Activated naive CD4-positive, alpha-beta T cell treated with anti-CD3 and anti-CD28 coated beads for 36 hours (primary cell): ENCODE measurements around the gene PDK1. TPM values are rescaled to one million over a fixed set of nuclear protein-coding genes. Genes with fewer than 3 reads are reported as not detected.
"Not testable (repeated sequence)": the region's sequence is repeated elsewhere in the genome, so short reads cannot be mapped to it uniquely, and the experiment has no call there.

ENCODE experiments used
- CTCF ChIA-PET: fragments of 350-600 bp; sonication (Branson Sonifier 250); formaldehyde crosslinking; loops from one replicate; lab custom pipeline; 2021; ENCODE audit warnings: antibody characterized with exemption; lab: Charles Lee
- DNase-seq: peaks from one replicate; pipeline ENCODE4 v3.0.0-alpha.2; 2020
- H3K27ac Mint-ChIP-seq: one replicate; pipeline ENCODE4 v1.8.0; 2021; ENCODE audit warnings: mild to moderate bottlenecking, mixed read lengths
- H3K27me3 Mint-ChIP-seq: one replicate; pipeline ENCODE4 v1.8.0; 2021; ENCODE audit warnings: low read depth, mixed read lengths
- H3K36me3 Mint-ChIP-seq: one replicate; pipeline ENCODE4 v1.8.0; 2021; ENCODE audit warnings: low read depth, mixed read lengths
- H3K4me1 Mint-ChIP-seq: one replicate; pipeline ENCODE4 v1.8.0; 2021; ENCODE audit warnings: low read depth, mixed read lengths
- H3K4me3 Mint-ChIP-seq: one replicate; pipeline ENCODE4 v1.8.0; 2021; ENCODE audit warnings: mild to moderate bottlenecking, moderate library complexity, mixed read lengths
- H3K9me3 Mint-ChIP-seq: one replicate; pipeline ENCODE4 v1.8.0; 2021; ENCODE audit warnings: mixed read lengths
- intact Hi-C: fragments of 100-400 bp; cut with micrococcal nuclease; formaldehyde crosslinking; loops from one replicate; pipeline ENCODE4 v1.15.1; 2023
- total RNA-seq, 2 experiments: library from RNA; stranded (reverse); gene quantifications; one replicate each; pipeline ENCODE4 v1.2.3, GENCODE V29; 2021

PDK1 gene
- total RNA-seq, 2 experiments from 2014 or later = 31.9 to 35.3 TPM

- peaks cover 21% of the 10 kb centered on the region for H3K9me3 Mint-ChIP-seq
- H3K36me3 Mint-ChIP-seq = peaks cover 39% of the 10 kb centered on the region
- no peak overlapping the region for H3K4me3 Mint-ChIP-seq
- no peak for DNase-seq
- CTCF ChIA-PET = no interaction called here
- intact Hi-C loops = no loop called here
- H3K27ac Mint-ChIP-seq = no peak overlapping the region
- peaks cover 1% of the 10 kb centered on the region for H3K4me1 Mint-ChIP-seq
- no peaks in the 10 kb centered on the region for H3K27me3 Mint-ChIP-seq
Observed at GRCh38 chr2:172533687-172534086, 22.2 kb upstream of the PDK1 start.

DNA sequence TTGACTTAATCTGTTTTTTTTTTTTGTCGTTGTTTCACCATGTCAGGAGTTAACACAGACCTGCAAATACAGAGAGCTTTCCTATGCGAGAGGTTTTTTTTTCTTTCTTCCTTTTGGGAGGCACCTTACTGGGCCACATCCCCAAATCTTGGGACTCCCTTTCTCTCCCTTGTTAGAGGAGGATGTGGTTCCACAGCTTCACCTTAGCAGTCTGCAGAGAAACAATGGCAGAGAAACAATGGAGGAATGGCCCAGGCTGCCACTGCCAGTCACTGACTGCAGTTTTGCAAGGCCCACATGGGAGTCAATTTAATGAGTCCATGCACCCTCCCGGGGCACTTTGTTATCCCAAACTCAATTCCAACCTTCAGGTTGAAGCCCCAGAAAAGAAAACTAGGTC, 20.8 kb upstream of the PDK1 start:
- H3K4me1 Mint-ChIP-seq = peaks cover 1% of the 10 kb centered on the region
- peaks cover 25% of the 10 kb centered on the region for H3K9me3 Mint-ChIP-seq
- H3K27me3 Mint-ChIP-seq = no peaks in the 10 kb centered on the region
- no peak for DNase-seq
- peaks cover 36% of the 10 kb centered on the region for H3K36me3 Mint-ChIP-seq
- CTCF ChIA-PET = no interaction called here
- H3K4me3 Mint-ChIP-seq = no peak overlapping the region
- intact Hi-C loops = no loop called here
- no peak overlapping the region for H3K27ac Mint-ChIP-seq

DNA sequence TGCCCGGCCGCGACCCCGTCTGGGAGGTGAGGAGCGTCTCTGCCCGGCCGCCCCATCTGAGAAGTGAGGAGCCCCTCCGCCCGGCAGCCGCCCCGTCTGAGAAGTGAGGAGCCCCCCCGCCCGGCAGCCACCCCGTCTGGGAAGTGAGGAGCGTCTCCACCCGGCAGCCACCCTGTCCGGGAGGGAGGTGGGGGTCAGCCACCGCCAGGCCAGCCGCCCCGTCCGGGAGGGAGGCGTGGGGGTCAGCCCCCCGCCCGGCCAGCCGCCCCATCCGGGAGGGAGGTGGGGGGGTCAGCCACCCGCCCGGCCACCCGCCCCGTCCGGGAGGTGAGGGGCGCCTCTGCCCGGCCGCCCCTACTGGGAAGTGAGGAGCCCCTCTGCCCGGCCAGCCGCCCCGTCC, 18.0 kb upstream of the PDK1 start:
- peaks cover 27% of the 10 kb centered on the region for H3K9me3 Mint-ChIP-seq
- intact Hi-C loops, H3K4me1 Mint-ChIP-seq, H3K27ac Mint-ChIP-seq, H3K4me3 Mint-ChIP-seq, H3K27me3 Mint-ChIP-seq, DNase-seq, CTCF ChIA-PET: not testable (repeated sequence)
- H3K36me3 Mint-ChIP-seq = peaks cover 28% of the 10 kb centered on the region

GRCh38 chr2:172539767-172540166, 16.1 kb upstream of the PDK1 start:
- Mint-ChIP-seq H3K27ac (no peak overlapping the region), H3K4me1 (no peaks in the 10 kb centered on the region), H3K4me3 (no peak overlapping the region), H3K9me3 (peaks cover 24% of the 10 kb centered on the region), H3K36me3 (peaks cover 34% of the 10 kb centered on the region), H3K27me3 (no peaks in the 10 kb centered on the region)
- intact Hi-C loops = no loop called here
- CTCF ChIA-PET = no interaction called here
- no peak for DNase-seq

DNA sequence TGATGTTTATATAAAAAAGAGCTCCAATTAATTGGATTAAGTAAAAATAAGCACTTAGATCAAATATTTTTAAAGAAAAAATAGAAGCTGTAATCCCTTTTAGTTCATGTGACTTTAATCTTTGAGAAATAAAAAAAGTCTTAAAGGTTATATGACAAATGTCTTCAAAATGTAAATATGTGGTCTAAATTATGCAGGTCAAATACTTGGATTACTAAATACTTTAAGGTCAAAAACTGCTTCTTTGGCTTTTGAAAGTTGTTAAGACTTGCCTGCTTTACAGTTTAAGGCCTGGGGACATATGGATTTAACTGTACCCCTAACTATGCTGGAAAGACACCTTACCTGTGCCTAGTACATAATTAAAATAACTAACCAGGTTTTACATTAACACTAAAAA, 15.5 kb upstream of the PDK1 start:
- Mint-ChIP-seq H3K4me3 (no peak overlapping the region), H3K27me3 (no peaks in the 10 kb centered on the region), H3K27ac (no peak overlapping the region), H3K36me3 (peaks cover 29% of the 10 kb centered on the region), H3K9me3 (peaks cover 23% of the 10 kb centered on the region), H3K4me1 (no peaks in the 10 kb centered on the region)
- CTCF ChIA-PET = interaction anchor here (0.6 to 0.7 kb wide), 4 partner anchors 9 to 117 kb away, joined by 4 to 6 read pairs (median 5); no protein-coding TSS in a partner anchor
- intact Hi-C loops = no loop called here
- no peak for DNase-seq

DNA sequence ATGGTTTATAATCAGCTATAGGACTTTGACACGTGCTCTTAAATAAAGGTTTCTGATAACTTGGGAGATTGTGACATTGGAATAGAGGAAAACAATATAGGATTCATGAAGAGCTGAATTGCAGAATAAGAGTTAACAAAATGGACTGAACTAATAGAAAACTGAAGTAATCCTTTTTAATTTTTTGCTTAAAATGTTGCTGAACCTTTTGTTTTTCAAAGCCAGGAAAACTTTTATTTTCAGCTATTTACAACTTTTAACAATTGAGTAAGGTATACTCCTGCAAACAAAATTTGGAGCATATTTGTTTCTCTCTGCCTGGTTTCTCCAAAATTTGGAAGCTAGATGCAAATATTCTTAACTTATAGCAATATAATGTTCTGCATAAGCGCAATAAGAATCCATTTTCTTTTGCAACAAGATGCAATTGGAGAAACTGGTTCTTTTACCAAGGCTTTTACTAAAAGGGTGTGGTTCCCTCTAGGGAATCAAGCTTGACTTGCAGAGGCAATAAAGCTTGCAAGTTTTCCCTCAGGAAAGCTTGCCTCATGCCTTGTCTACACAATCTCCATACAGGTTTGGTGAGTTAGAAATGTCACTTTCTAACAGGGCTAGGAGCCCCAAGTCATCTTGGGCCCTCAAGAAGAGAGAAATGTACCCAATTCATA, 10.3 kb upstream of the PDK1 start:
- no peaks in the 10 kb centered on the region for H3K27me3 Mint-ChIP-seq
- H3K4me1 Mint-ChIP-seq = peaks cover 14% of the 10 kb centered on the region
- H3K4me3 Mint-ChIP-seq = no peak overlapping the region
- DNase-seq = no peak
- intact Hi-C loops = no loop called here
- peaks cover 24% of the 10 kb centered on the region for H3K9me3 Mint-ChIP-seq
- CTCF ChIA-PET = no interaction called here
- H3K27ac Mint-ChIP-seq = no peak overlapping the region
- H3K36me3 Mint-ChIP-seq = peaks cover 26% of the 10 kb centered on the region

- intact Hi-C loops = no loop called here
- peaks cover 14% of the 10 kb centered on the region for H3K9me3 Mint-ChIP-seq
- H3K4me1 Mint-ChIP-seq = peaks cover 34% of the 10 kb centered on the region
- CTCF ChIA-PET = no interaction called here
- no peak overlapping the region for H3K4me3 Mint-ChIP-seq
- DNase-seq = no peak
- no peak overlapping the region for H3K27ac Mint-ChIP-seq
- H3K27me3 Mint-ChIP-seq = no peaks in the 10 kb centered on the region
- peaks cover 18% of the 10 kb centered on the region for H3K36me3 Mint-ChIP-seq
Observed at GRCh38 chr2:172549131-172549530, 6.8 kb upstream of the PDK1 start.

DNA sequence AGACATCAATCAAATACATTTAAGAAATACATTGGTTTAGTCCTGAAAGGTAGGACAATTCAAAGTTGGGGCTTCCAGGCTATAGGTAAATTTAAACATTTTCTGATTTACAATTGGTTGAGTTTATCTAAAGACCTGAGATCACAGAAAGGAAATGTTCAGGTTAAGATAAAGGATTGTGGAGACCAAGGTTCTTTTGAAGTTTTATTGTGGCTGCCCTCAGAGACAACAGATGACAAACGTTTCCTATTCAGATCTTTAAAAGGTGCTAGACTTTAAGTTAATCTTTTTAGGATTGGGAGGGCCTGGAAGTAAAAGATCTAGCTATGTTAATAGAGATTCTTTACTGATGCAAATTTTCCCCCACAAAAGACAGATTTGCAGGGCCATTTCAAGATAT, 6.1 kb upstream of the PDK1 start:
- H3K27me3 Mint-ChIP-seq, DNase-seq, CTCF ChIA-PET, H3K27ac Mint-ChIP-seq, H3K4me3 Mint-ChIP-seq: not testable (repeated sequence)
- Mint-ChIP-seq H3K9me3 (peaks cover 11% of the 10 kb centered on the region), H3K36me3 (peaks cover 13% of the 10 kb centered on the region), H3K4me1 (peaks cover 39% of the 10 kb centered on the region)
- intact Hi-C loops = loop anchor here (10.0 kb wide), 1 partner anchor 655 kb away; the partner anchor contains the start of gene SLC25A12

GRCh38 chr2:172550419-172550818, 5.5 kb upstream of the PDK1 start:
- Mint-ChIP-seq H3K27me3 (no peaks in the 10 kb centered on the region), H3K4me1 (peaks cover 42% of the 10 kb centered on the region), H3K36me3 (peaks cover 13% of the 10 kb centered on the region), H3K4me3 (no peak overlapping the region), H3K27ac (no peak overlapping the region), H3K9me3 (peaks cover 9% of the 10 kb centered on the region)
- DNase-seq = no peak
- intact Hi-C loops = loop anchor here (10.0 kb wide), 1 partner anchor 656 kb away; the partner anchor contains the start of gene SLC25A12
- CTCF ChIA-PET = no interaction called here

- Mint-ChIP-seq H3K27ac (no peak overlapping the region), H3K4me1 (peaks cover 42% of the 10 kb centered on the region), H3K36me3 (peaks cover 13% of the 10 kb centered on the region), H3K4me3 (no peak overlapping the region), H3K27me3 (no peaks in the 10 kb centered on the region), H3K9me3 (peaks cover 9% of the 10 kb centered on the region)
- intact Hi-C loops = loop anchor here (10.0 kb wide), 1 partner anchor 656 kb away; the partner anchor contains the start of gene SLC25A12
- DNase-seq = no peak
- CTCF ChIA-PET = no interaction called here
Observed at GRCh38 chr2:172551271-172551670, 4.6 kb upstream of the PDK1 start.

GRCh38 chr2:172552547-172553291, 3.2 kb upstream of the PDK1 start:
- DNase-seq = no peak
- H3K4me3 Mint-ChIP-seq = no peak overlapping the region
- no peak overlapping the region for H3K27ac Mint-ChIP-seq
- H3K27me3 Mint-ChIP-seq = no peaks in the 10 kb centered on the region
- CTCF ChIA-PET = interaction anchor here (0.5 kb wide), 1 partner anchor 12 kb away, joined by 4 read pairs; no protein-coding TSS in a partner anchor
- intact Hi-C loops = loop anchor here (10.0 kb wide), 1 partner anchor 658 kb away; the partner anchor contains the start of gene SLC25A12
- H3K4me1 Mint-ChIP-seq = peaks cover 48% of the 10 kb centered on the region
- H3K36me3 Mint-ChIP-seq = peaks cover 8% of the 10 kb centered on the region
- peaks cover 3% of the 10 kb centered on the region for H3K9me3 Mint-ChIP-seq

DNA sequence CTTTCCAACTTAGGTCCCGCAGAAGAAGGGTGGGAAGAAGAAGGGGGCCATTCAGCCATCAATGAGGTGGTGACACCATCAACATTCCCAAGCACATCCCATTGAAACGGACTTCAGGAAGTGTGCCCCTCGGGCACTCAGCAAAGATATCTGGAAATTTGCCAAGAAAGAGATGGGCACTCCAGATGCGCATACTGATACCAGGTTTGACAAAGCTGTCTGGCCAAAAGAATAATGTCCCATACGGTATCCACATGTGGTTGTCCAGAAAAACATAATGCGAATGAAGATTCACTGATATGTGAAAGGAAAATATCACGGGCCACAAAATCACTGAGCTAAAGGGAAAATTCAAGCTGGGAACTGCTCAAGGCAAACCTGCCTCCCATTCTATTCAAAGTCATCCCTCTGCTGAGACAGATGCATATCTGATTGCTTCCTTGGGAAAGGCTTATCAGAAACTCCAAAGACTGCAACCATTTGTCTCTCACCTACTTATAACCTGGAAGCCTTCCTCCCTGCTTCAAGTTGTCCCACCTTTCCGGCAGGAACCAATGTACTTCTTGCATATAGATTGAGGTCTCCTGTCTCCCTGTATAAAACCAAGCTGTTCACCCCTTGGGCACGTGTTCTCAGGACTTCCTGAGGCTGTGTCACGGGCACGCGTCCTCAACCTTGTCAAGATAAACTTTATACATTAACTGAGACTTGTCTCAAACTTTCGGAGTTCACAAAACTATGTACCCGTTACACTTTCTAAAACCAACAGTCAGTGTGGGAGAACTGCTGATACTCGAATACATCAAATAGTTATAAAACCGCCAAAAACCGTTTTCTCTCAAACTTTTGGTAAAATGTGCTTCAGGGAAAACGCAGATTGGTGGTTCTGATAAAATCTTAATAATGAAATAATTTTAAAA, 1.3 kb upstream of the PDK1 start:
- Mint-ChIP-seq H3K4me3 (peak overlapping the region; percentile 57), H3K9me3 (no peaks in the 10 kb centered on the region), H3K36me3 (peaks cover 11% of the 10 kb centered on the region), H3K27ac (peak overlapping the region; percentile 16), H3K4me1 (peaks cover 59% of the 10 kb centered on the region), H3K27me3 (no peaks in the 10 kb centered on the region)
- DNase-seq = peak; percentile 49
- intact Hi-C loops = loop anchor here (1.0 to 10.0 kb wide), 6 partner anchors 42 to 867 kb away; partner anchors contain the start of genes DLX2, DYNC1I2, METAP1D and SLC25A12
- CTCF ChIA-PET = interaction anchor here (0.6 to 1.3 kb wide), 4 partner anchors 8 to 382 kb away, joined by 3 read pairs; no protein-coding TSS in a partner anchor
